ENCODE data around the gene TADA3. TPM values are rescaled to one million over a fixed set of nuclear protein-coding genes. Genes with fewer than 3 reads are reported as not detected.

The TADA3 gene
- polyA plus RNA-seq, 1 donor = 61.8 TPM

Other genes starting within 250 kb of the TADA3 start
- gene LHFPL4, start 238.7 kb downstream of the TADA3 start, polyA plus RNA-seq (ENCODE audit: insufficient read length) = 0.05 TPM
- 19.1 TPM for gene MTMR14, start 143.0 kb downstream of the TADA3 start, polyA plus RNA-seq (ENCODE audit: insufficient read length)
- gene CPNE9, start 88.6 kb downstream of the TADA3 start, polyA plus RNA-seq (ENCODE audit: insufficient read length) = not detected
- 11.7 TPM for gene BRPF1, start 60.7 kb downstream of the TADA3 start, polyA plus RNA-seq (ENCODE audit: insufficient read length)
- gene OGG1, start 42.5 kb downstream of the TADA3 start, polyA plus RNA-seq (ENCODE audit: insufficient read length) = 30.0 TPM
- 11.9 TPM for gene CAMK1, start 22.5 kb downstream of the TADA3 start, polyA plus RNA-seq (ENCODE audit: insufficient read length)
- gene ARPC4, start 609 bp upstream of the TADA3 start, polyA plus RNA-seq (ENCODE audit: insufficient read length) = 75.6 TPM
- gene TTLL3, start 17.8 kb upstream of the TADA3 start, polyA plus RNA-seq (ENCODE audit: insufficient read length) = 35.6 TPM
- 29.7 TPM for gene RPUSD3, start 51.5 kb upstream of the TADA3 start, polyA plus RNA-seq (ENCODE audit: insufficient read length)
- gene CIDEC, start 87.8 kb upstream of the TADA3 start, polyA plus RNA-seq (ENCODE audit: insufficient read length) = 0.22 TPM
- 31.7 TPM for gene JAGN1, start 98.1 kb upstream of the TADA3 start, polyA plus RNA-seq (ENCODE audit: insufficient read length)
- 1.8 TPM for gene IL17RE, start 110.4 kb upstream of the TADA3 start, polyA plus RNA-seq (ENCODE audit: insufficient read length)
- gene IL17RC, start 124.6 kb upstream of the TADA3 start, polyA plus RNA-seq (ENCODE audit: insufficient read length) = 28.4 TPM
- 36.7 TPM for gene CRELD1, start 141.4 kb upstream of the TADA3 start, polyA plus RNA-seq (ENCODE audit: insufficient read length)
- gene PRRT3, start 159.9 kb upstream of the TADA3 start, polyA plus RNA-seq (ENCODE audit: insufficient read length) = 2.3 TPM
- gene EMC3, start 194.4 kb upstream of the TADA3 start, polyA plus RNA-seq (ENCODE audit: insufficient read length) = 37.4 TPM
- gene FANCD2, start 234.0 kb upstream of the TADA3 start, polyA plus RNA-seq (ENCODE audit: insufficient read length) = 6.9 TPM

Data from forelimb muscle (tissue), 1 donor.